SK-N-SH treated with all-trans-retinoic acid at 6 μM for 48 hours (cell line): ENCODE results near the gene MEG3.

Source experiments
- CREB5 ChIP-seq: fragments of 250-450 bp; sonication (Bioruptor Pico); IDR thresholded peaks from 2 replicates; pipeline ENCODE4 v1.5.1; 2020; ENCODE audit warnings: low read depth, mild to moderate bottlenecking, moderate library complexity
- CSDC2 ChIP-seq: fragments of 250-450 bp; sonication (Bioruptor Pico); IDR thresholded peaks from 2 replicates; pipeline ENCODE4 v1.5.0; 2020; ENCODE audit warnings: mild to moderate bottlenecking, moderate library complexity
- ISL1 ChIP-seq: fragments of 250-450 bp; sonication (Bioruptor Pico); IDR thresholded peaks from 2 replicates; pipeline ENCODE4 v2.1.2; 2022; ENCODE audit warnings: mild to moderate bottlenecking, moderate library complexity
- SNAI2 ChIP-seq: fragments of 250-450 bp; sonication (Bioruptor Pico); IDR thresholded peaks from 2 replicates; pipeline ENCODE4 v1.5.0; 2020; ENCODE audit warnings: mild to moderate bottlenecking, moderate library complexity
- ZFP3 ChIP-seq: fragments of 250-450 bp; sonication (Bioruptor Pico); IDR thresholded peaks from 2 replicates; pipeline ENCODE4 v1.5.0; 2020; ENCODE audit warnings: mild to moderate bottlenecking, moderate library complexity
- ZNF8 ChIP-seq: fragments of 450-650 bp; formaldehyde crosslinking; IDR thresholded peaks from 2 replicates; pipeline ENCODE4 v1.5.0; 2020; ENCODE audit warnings: mild to moderate bottlenecking, moderate library complexity
- TF ChIP-seq, protein P1 (sequence below): fragments of 250-450 bp; sonication (Bioruptor Pico); IDR thresholded peaks from 2 replicates; pipeline ENCODE4 v1.8.0; 2020; ENCODE audit warnings: mild to moderate bottlenecking, moderate library complexity, borderline replicate concordance

GRCh38 chr14:100882991-100883788 lies 57.3 kb downstream of the MEG3 start:
- no peak for TF ChIP-seq ZFP3
- no peak for TF ChIP-seq CREB5 (CRISPR knock-in tag)
- no peak for TF ChIP-seq ZNF8
- TF ChIP-seq, protein P1, sequence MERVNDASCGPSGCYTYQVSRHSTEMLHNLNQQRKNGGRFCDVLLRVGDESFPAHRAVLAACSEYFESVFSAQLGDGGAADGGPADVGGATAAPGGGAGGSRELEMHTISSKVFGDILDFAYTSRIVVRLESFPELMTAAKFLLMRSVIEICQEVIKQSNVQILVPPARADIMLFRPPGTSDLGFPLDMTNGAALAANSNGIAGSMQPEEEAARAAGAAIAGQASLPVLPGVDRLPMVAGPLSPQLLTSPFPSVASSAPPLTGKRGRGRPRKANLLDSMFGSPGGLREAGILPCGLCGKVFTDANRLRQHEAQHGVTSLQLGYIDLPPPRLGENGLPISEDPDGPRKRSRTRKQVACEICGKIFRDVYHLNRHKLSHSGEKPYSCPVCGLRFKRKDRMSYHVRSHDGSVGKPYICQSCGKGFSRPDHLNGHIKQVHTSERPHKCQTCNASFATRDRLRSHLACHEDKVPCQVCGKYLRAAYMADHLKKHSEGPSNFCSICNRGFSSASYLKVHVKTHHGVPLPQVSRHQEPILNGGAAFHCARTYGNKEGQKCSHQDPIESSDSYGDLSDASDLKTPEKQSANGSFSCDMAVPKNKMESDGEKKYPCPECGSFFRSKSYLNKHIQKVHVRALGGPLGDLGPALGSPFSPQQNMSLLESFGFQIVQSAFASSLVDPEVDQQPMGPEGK (CRISPR knock-in tag): no peak
- TF ChIP-seq ISL1 (CRISPR knock-in tag): no peak
- TF ChIP-seq SNAI2 (CRISPR knock-in tag): no peak
- TF ChIP-seq CSDC2 (CRISPR knock-in tag): no peak
